ENCODE data around the gene CNIH3. TPM values are rescaled to one million over a fixed set of nuclear protein-coding genes. Genes with fewer than 3 reads are reported as not detected.

CNIH3 gene
- total RNA-seq, 1 experiment from 2014 or later: 4.2 TPM

GRCh38 chr1:224607188-224608148 is 8.6 kb upstream of the CNIH3 start:
- Histone ChIP-seq H3K4ac (ENCODE audit: low read depth, low read length) (no peak overlapping the region), H2BK5ac (ENCODE audit: insufficient read length, low read length) (no peak overlapping the region), H4K5ac (ENCODE audit: insufficient read length, low read depth, low read length) (no peak overlapping the region), H3K56ac (ENCODE audit: insufficient read length, low read depth, low read length) (no peak overlapping the region), H2BK12ac (ENCODE audit: insufficient read length, low read depth, low read length) (no peak overlapping the region), H3K14ac (ENCODE audit: insufficient read depth, low read length) (no peak overlapping the region), H3K27me3 (ENCODE audit: insufficient read depth, low read length) (no peaks in the 10 kb centered on the region), H2BK20ac (ENCODE audit: low read depth, low read length, poor library complexity, severe bottlenecking) (no peak overlapping the region), H4K91ac (ENCODE audit: insufficient read length, low read depth, low read length) (no peak overlapping the region), H3K27ac (ENCODE audit: insufficient read length, low read depth, low read length) (peak overlapping the region; percentile 43), H3K23ac (ENCODE audit: insufficient read length, low read depth, low read length) (no peak overlapping the region), H3K23me2 (ENCODE audit: insufficient read length, low read depth, low read length, poor library complexity, severe bottlenecking) (no peaks in the 10 kb centered on the region), H3T11ph (ENCODE audit: low read length) (no peak overlapping the region), H3K79me2 (ENCODE audit: insufficient read depth, low read length) (no peaks in the 10 kb centered on the region), H4K8ac (replicated peaks; ENCODE audit: insufficient read length, low read depth, low read length) (no peak overlapping the region), H3K4me2 (ENCODE audit: insufficient read depth, insufficient read length, low read length) (peak overlapping the region; percentile 33), H3K18ac (ENCODE audit: insufficient read length, low read depth, low read length) (peak overlapping the region; percentile 25), H4K20me1 (ENCODE audit: control insufficient read depth, insufficient read depth, insufficient read length) (no peaks in the 10 kb centered on the region), H2BK15ac (ENCODE audit: low read depth, low read length) (no peak overlapping the region), H3K79me1 (ENCODE audit: insufficient read depth, low read depth, low read length, poor library complexity, severe bottlenecking) (no peaks in the 10 kb centered on the region), H3K4me1 (ENCODE audit: insufficient read depth, low read length) (peaks cover 4% of the 10 kb centered on the region; the same call in 1 of the 2 replicates), H2AFZ (ENCODE audit: low read length) (no peak overlapping the region), H2BK120ac (ENCODE audit: low read depth, low read length, poor library complexity, severe bottlenecking) (no peak overlapping the region), H2AK5ac (ENCODE audit: insufficient read length, low read length) (no peak overlapping the region), H3K9me3 (ENCODE audit: control insufficient read depth, low read depth, low read length) (no peaks in the 10 kb centered on the region), H3K9ac (ENCODE audit: extremely low read depth, insufficient read length, low read length) (no peak overlapping the region)
- peaks cover 41 to 47% of the 10 kb centered on the region in 2 experiments for H3K4me1 Mint-ChIP-seq
- no CpG with 5 or more reads among the region's 5 CpGs for WGBS (ENCODE audit: extremely low coverage, insufficient read length, low lambda C conversion rate)
- peaks cover 43% of the 10 kb centered on the region for H3K27me3 Mint-ChIP-seq (ENCODE audit: low read depth)
- TF ChIP-seq, protein P1, sequence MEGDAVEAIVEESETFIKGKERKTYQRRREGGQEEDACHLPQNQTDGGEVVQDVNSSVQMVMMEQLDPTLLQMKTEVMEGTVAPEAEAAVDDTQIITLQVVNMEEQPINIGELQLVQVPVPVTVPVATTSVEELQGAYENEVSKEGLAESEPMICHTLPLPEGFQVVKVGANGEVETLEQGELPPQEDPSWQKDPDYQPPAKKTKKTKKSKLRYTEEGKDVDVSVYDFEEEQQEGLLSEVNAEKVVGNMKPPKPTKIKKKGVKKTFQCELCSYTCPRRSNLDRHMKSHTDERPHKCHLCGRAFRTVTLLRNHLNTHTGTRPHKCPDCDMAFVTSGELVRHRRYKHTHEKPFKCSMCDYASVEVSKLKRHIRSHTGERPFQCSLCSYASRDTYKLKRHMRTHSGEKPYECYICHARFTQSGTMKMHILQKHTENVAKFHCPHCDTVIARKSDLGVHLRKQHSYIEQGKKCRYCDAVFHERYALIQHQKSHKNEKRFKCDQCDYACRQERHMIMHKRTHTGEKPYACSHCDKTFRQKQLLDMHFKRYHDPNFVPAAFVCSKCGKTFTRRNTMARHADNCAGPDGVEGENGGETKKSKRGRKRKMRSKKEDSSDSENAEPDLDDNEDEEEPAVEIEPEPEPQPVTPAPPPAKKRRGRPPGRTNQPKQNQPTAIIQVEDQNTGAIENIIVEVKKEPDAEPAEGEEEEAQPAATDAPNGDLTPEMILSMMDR (conservative IDR thresholded peaks at IDR 0.05): no peak
- peak overlapping the region in 2 of 3 experiments; percentile 34; a peak in 3 of 7 replicates for H3K27ac Mint-ChIP-seq
- no peak overlapping the region for H3K4me3 Mint-ChIP-seq
- H3K9me3 Mint-ChIP-seq: peaks cover 13 to 24% of the 10 kb centered on the region in 2 experiments
- peaks cover 9 to 22% (median 14%) of the 10 kb centered on the region in 3 experiments; a peak in 6 of 7 replicates for H3K36me3 Mint-ChIP-seq (ENCODE audit: insufficient read depth in 1 of 3, low read depth in 3 of 3)
- no peak for DNase-seq
